ENCODE data around the gene SCARB1. TPM values are rescaled to one million over a fixed set of nuclear protein-coding genes. Genes with fewer than 3 reads are reported as not detected.
A peak's percentile ranks its signal among the peaks of the same experiment; 100 is the strongest.

SCARB1 gene
- total RNA-seq, 4 donors from 2014 or later = 18.6 to 41.8 (median 26.7) TPM

DNA sequence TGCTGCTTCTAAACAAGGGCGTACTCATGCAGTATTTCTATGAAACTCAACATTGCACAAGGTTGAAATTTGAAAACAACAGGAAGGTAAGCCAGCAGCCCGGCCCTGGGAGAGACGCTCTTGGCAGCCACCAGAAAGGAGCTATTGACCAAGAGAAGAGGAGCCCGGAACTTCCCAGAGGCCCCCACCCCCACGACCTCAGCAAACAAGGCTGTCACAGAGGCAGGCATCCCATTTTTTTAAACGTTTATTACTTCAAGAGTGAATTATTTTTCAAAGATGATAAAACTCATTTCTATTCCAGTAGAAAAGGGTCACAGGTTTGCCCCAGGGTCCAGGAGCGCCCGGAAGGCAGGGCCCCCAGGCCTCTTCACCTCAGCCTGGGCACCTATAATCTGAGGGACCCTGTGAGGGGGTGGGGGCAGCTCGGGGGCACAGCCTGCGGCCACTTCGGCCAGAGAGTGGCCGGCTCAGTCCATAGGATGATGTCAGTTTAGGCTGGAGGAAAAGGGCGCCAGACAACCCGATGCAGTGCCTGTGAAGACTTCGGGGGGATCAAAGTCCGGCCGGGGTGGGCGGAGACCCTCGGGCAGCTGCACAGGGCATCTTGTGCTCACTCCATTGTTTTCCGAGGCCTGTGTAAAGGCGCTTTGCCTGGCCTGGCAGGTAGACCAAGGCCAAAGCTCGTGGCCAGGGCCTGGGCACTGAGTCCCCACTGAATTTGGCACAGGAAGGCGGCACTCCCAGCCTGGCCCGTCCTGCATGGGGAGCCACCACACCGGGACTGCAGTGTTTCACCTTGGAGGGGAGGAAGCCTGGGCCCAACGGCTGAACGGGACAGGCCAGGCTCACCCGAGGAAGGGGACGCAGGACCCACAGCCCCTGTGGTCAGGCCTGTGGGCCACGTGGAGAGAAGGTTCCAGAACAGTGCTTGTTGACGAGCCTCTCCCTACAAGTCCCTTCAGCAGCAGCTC lies 86.0 kb downstream of the SCARB1 start:
- no peak overlapping the region for H3K4me3 ChIP-seq (ENCODE audit: low read depth, poor library complexity, severe bottlenecking)
- WGBS, 2 donors = 85 to 87% methylated on average over 24 to 30 of the region's 31 CpGs
- TF ChIP-seq, protein P1, sequence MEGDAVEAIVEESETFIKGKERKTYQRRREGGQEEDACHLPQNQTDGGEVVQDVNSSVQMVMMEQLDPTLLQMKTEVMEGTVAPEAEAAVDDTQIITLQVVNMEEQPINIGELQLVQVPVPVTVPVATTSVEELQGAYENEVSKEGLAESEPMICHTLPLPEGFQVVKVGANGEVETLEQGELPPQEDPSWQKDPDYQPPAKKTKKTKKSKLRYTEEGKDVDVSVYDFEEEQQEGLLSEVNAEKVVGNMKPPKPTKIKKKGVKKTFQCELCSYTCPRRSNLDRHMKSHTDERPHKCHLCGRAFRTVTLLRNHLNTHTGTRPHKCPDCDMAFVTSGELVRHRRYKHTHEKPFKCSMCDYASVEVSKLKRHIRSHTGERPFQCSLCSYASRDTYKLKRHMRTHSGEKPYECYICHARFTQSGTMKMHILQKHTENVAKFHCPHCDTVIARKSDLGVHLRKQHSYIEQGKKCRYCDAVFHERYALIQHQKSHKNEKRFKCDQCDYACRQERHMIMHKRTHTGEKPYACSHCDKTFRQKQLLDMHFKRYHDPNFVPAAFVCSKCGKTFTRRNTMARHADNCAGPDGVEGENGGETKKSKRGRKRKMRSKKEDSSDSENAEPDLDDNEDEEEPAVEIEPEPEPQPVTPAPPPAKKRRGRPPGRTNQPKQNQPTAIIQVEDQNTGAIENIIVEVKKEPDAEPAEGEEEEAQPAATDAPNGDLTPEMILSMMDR (IDR thresholded peaks at IDR 0.05) = no peak
- no peak for TF ChIP-seq POLR2A (IDR thresholded peaks at IDR 0.05)
- intact Hi-C loops (cut with DNase I; ENCODE audit: low total_unique reads) = no loop called here
- peak in 1 of 2 donors; percentile 90 for DNase-seq (ENCODE audit: low spot score in 2 of 2)

GRCh38 chr12:124776125-124776513 lies 87.5 kb downstream of the SCARB1 start:
- TF ChIP-seq, protein P1 (IDR thresholded peaks at IDR 0.05) = no peak
- TF ChIP-seq POLR2A (IDR thresholded peaks at IDR 0.05) = no peak
- WGBS, 2 donors = 72 to 80% methylated on average over 5 of the region's 5 CpGs
- intact Hi-C loops (cut with DNase I; ENCODE audit: low total_unique reads) = no loop called here
- no peak for DNase-seq (ENCODE audit: low spot score in 2 of 2)
- no peak overlapping the region for H3K4me3 ChIP-seq (ENCODE audit: low read depth, poor library complexity, severe bottlenecking)

GRCh38 chr12:124774462-124775167 lies 89.0 kb downstream of the SCARB1 start:
- H3K4me3 ChIP-seq (ENCODE audit: low read depth, poor library complexity, severe bottlenecking) = no peak overlapping the region
- TF ChIP-seq POLR2A (IDR thresholded peaks at IDR 0.05) = no peak
- TF ChIP-seq, protein P1 (IDR thresholded peaks at IDR 0.05) = no peak
- no peak for DNase-seq (ENCODE audit: low spot score in 2 of 2)
- intact Hi-C loops (cut with DNase I; ENCODE audit: low total_unique reads) = loop anchor here (5.0 kb wide), 1 partner anchor 737 kb away; no protein-coding TSS in a partner anchor
- WGBS, 2 donors = 10 to 26% methylated on average over 15 of the region's 15 CpGs

DNA sequence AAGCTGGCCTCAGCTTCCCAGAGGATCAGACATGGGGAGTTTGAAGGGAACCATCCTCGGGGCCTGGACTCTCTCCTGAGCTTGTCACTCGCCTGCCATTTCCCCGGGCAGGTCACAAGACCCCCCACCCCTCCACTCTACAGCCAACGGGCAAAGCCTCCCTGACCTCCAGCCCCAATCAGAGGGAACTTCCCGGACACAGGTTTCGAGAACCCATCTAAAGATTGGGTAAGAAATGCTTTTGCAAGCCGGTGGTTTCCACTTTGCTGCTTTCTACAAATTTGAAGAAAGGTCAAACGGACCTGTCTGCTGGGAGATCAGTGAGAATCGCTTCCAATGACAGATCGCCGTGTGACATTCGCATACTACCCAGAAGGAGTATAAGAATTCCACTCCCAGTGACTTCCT lies 89.6 kb downstream of the SCARB1 start:
- TF ChIP-seq POLR2A (IDR thresholded peaks at IDR 0.05) = no peak
- no peak for DNase-seq (ENCODE audit: low spot score in 2 of 2)
- WGBS, 2 donors = 46 to 50% methylated on average over 12 of the region's 12 CpGs
- no peak overlapping the region for H3K4me3 ChIP-seq (ENCODE audit: low read depth, poor library complexity, severe bottlenecking)
- intact Hi-C loops (cut with DNase I; ENCODE audit: low total_unique reads) = loop anchor here (5.0 kb wide), 1 partner anchor 737 kb away; no protein-coding TSS in a partner anchor

DNA sequence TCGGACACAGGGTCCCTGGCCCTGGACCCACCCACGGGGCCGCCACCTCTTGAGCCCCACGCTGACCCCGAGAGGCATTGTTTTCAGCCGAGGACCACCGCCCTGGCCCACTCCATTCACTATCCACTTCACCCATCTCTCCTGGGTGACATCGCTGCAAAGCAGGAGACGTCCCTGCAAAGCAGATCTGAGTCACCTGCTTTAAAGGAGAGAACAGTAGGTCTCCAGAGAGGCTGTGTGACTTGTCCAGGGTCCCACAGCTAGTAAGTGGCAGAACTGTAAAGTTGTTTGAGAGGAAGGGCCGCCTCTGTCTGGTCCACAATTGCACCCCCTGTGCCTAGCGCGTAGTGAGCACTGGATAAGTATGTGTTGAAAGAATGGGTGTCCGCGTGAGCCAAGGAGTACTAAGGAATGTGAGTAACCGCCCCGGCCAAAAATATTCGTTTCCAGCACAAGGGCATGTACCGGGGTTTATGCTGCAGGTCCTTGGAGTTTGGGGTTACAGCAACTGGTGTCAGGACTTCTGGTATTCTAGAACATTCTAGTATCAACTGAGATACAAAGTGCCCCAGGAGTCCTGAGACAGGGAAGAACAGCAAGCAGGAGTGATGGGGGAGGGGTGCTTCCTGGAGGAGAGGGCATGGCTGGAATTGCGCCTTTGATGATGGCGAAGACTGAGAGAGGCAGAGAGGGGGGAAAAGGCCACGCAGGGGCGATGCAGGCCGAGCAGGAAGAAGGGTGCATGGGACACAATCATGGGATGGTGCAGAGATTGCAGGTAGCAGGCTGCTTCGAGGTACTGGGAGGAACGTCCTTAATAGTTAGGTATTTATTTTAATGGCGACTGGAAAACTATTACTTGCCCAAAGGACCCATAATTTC lies 91.1 kb downstream of the SCARB1 start:
- TF ChIP-seq, protein P1 (IDR thresholded peaks at IDR 0.05) = no peak
- no peak for TF ChIP-seq POLR2A (IDR thresholded peaks at IDR 0.05)
- 67 to 69% methylated on average over 26 of the region's 26 CpGs for WGBS, 2 donors
- DNase-seq (ENCODE audit: low spot score in 2 of 2) = no peak
- H3K4me3 ChIP-seq (ENCODE audit: low read depth, poor library complexity, severe bottlenecking) = no peak overlapping the region
- intact Hi-C loops (cut with DNase I; ENCODE audit: low total_unique reads) = loop anchor here (5.0 kb wide), 1 partner anchor 735 kb away; no protein-coding TSS in a partner anchor

All from lower leg skin (tissue), 4 donors.